AG08395 (cell line): Measurements from ENCODE around the gene DPH6.
"Not testable (repeated sequence)": the region's sequence is repeated elsewhere in the genome, so short reads cannot be mapped to it uniquely, and the experiment has no call there.

Source experiments
- DNase-seq: peaks from one replicate; pipeline ENCODE4 v3.0.0; 2012; ENCODE audit warnings: mixed read lengths, low spot score

The DPH6 gene

DNA sequence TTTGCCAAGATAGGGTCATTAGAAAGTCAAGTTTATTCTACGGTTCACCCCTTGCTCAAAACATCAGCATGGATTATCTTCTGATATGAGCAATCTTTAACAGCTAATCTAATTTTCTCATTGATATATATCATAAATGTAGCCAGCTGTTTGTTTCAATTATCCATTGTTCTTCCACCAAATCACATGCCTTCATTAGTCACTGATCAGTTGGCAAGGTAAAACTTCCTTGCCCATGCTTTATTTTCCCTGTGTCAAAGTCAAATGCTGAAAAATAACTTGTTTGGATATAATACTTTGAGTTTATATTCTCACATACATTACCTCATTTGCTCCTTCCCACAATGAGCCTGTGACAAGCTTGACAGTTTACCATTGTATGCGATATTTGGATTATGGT, 60.6 kb downstream of the DPH6 start:
- DNase-seq: no peak

DNA sequence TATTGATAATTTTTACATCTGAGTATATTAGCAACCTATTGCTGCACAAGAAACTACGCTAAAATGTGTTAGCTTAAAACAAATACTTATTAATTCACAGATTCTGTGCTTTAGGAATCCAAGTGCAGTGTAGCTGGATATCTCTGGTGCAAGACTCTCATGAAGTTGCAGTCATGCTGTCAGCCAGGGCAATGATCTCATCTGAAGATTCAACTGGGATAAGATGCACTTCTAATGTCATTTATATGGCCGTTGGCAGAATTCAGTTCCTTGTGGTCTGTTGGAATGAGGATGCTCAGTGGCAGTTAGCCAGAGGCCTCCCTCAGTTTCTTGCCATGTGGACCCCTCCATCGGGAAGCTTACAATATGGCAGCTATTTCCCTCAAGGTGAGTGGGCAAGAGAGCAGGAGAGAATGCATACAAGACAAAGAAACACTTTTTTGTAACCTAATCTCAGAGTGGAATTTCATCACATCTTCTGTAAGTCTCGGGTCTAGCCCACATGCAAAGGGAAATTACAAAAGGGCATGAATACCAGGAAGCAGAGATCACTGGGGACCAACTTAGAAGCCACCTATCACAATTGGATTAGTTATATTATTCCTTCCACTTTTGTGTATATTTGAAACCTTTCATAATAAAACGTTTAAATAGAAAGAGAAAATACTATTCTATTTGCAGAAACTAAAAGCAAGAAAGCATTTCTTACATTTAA, 61.6 kb downstream of the DPH6 start:
- DNase-seq: no peak

DNA sequence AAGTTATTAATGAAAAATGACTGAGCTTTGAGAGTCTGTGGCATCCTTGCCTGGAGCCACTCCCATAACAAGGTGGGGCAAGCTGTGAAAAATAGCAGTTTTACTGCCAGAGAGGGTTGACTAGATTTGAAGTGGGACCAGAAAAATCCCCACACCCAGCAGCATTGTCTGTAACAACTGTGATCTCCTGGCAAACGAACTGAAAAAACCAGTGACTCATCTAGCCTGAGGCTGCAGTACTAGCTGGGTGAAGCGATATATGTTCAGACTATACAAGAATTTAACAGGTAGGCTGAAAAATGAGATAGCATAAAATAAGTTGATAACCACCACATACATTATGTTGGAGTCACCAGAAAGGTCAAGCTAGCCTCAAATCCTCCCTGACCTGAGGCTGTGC, 64.0 kb downstream of the DPH6 start:
- peak; percentile 52 for DNase-seq

DNA sequence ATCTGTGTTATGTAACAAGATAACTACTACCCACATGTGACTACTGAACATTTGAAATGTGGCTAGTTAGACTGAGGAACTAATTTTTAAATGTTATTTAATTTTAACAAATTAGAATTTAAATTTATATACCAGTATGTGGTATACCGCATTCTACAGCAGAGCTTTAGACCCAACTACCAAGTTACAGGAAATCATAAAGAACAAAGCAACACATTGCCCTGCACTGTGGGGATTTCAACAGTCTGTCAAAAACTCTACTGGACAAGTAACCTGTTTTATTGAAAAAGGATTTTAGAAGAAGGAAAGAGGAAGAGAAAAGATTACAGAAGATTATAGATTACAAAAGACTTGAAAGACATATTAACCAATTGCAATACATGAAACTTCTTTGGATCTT, 64.9 kb downstream of the DPH6 start:
- no peak for DNase-seq

DNA sequence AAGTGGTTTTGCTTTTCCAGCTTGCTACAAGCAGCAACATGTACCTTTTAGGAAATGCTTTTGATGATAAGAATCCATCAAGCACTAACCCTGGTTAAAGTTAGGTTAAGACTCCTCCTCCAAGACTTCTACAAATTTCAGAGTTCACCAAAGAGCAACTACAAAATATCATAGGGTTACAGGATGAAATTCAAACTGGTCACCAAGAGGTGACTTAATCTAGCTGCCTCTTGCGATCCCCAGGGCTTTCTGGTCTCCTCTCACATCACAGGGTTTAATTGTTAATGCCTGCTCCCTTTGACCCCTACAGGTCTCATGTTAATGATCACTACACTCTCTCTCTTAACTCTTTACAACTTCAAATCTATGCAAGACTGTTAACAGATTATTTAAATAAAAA, 66.5 kb downstream of the DPH6 start:
- DNase-seq: no peak

DNA sequence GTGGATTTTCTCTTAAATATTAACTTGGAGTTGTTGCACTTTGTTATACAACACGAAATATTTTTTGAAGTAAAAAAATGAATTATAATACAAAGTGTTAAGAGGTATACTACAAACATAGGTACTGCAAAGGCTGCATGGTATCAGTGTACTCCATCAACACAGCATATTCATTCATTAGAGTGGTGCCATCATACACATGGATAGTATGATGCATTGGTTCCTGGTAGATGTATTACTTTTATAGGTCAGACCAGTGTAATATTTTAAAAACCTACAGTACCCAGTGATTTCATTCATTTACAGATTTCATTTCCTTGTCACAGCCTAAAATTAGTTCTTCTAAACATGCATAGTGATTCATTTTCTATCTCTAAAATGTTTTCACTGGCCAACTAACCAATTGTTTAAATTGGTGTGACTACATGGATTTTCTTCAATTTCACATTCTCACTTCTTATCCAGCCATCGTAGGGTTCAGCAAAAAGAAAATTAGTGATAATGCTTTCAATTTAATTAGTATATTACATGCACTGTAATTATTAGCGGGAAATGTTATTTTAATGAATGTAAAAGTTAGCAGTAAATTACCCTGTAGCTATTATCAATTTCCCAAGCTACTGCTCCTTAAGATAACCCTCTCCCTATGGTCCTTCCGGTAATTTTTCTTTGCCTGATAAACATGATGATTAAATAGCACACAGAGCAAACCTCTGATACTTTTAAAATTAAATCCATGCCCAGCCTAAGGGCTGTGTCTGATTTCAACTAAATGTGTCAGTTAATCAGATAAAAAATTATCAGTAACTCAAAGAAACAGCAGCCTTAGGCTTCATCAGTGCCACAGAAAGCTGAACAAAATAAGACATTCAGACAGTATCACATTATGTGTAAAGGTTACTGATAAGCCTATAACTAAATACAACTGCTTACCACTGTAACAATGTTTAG, 68.4 kb downstream of the DPH6 start:
- DNase-seq: no peak

DNA sequence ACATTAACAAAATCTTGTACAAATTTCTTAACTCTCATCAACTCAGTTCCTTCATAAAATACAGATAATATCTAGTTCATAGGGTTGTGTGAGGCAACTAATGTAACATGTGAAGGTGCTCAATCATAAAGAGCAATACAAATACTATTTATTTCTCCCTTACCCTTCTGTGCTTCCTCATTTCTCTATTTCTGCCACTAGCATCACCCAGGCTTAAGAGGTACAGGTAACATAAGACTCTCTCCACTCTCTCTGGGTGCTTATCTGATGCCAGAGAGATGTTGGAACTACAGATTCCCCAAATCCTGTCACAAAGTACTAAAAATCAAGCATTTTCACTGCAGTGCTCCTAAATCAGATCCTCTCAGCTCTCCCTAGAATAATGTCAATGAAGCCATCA, 74.9 kb downstream of the DPH6 start:
- no peak for DNase-seq

DNA sequence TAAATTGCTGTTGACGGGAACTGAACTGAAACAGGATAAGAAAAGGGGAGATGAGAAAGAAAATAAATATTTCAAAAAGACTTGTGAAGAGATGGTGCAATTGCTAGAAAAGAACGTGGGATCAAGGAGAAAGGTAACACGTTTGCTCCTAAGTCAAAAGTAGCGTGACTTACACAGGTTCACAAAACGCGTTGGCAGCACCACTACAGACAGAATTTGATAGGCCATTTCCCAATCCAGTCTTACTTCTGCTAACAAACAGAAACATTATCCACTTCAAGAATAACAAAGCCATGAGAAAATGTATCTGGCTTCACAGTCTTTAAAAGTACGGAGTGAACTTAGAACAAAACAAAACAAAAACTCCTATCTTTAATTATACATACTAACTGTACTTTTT, 75.5 kb downstream of the DPH6 start:
- DNase-seq: no peak

DNA sequence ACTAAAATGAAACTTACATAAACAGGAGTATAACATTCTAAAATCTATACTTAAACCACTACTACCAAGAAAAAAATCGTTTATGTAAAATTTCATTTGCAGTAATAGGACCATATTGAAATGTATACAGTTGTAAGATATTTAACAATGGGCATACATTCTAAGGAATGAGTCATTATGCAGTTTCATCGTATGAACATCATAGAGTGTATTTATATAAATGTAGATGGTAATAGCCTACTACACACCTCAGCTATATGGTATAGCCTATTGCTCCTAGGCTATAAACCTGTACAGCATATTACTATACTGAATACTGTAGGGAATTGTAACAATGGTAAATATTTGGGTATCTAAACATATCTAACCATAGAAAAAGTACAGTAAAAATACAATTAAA, 79.5 kb downstream of the DPH6 start:
- no peak for DNase-seq

DNA sequence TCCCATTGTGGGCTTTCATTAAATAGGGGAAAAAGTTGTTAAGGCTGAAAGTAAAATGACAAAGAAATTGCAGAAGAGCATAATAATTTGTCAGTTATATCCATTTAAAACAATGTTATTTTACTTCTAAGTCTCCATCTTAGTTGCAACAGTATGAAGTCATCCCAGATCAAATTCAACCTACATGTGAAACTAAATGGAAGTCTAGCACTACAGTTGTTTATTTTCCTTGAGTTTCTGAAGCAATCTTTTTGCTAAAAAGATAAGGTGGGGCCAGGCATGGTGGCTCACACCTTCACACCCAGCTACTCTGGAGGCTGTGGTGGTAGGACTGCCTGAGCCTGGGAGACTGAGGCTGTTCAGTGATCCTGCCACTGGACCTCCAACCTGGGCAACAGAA, 80.2 kb downstream of the DPH6 start:
- no peak for DNase-seq

DNA sequence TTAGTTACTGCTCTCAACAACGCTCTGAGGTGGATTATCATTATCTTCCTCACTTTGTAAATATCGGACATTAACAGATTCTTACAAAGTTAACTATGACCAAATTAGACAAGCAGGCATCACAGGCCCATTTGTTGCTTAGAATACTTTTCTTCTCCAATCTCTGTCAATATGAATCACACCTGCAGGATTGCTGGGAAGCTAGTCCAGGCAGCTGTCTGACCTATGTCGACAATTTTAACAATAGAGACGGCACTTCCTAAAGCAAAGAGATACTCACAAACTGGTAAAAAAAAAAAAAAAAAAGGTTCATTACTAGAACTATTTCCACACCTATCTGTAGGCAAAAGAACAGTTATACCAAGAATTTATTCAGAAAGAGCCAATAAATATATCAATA, 85.3 kb downstream of the DPH6 start:
- no peak for DNase-seq

DNA sequence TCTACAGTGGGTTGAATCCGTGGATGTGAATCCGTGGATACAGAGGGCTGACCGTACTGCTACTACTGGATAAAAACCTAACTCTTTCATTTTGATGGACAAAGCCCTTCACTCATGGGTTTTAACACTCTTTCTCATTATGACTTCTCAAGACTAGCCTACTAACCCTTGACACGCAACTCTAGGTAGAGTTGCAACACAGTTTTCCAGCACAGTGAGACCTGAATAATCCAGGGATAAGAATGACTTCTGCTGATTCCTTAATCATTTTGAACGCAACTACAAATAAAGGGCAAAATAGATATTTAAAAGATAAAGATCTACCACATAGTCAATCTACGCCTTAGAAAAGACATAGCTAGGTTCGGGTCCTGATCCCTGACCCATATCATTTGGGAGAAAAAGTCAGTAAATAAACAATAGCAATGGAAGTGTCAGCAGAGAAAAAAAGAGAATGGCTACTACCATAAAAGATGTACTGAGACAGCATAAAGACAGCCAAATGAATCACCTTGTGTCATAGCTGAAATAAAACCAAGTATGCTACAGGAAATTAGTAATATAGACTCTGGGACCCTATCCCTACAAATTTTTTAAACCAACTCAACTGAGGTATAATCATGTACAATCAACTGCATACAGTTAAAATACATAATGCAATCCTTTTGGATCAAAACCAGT, 87.6 kb downstream of the DPH6 start:
- no peak for DNase-seq

DNA sequence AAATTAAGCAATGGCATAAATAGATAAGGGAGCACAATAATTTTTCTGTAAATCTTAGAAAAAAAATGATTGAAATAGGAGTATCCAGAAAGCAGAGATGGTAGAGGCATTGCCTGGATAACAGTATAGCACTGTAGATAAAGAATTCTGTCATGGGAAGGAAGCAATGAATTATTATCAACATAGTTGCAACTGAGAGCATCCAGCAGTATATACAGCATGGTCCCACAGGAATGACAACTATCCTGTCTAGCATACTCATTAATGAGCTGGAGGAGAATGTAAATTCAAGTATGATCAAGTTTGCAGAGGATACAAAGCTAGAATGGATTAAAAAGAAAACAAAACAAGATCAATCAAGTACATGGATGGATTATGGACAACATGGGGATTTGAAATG, 90.8 kb downstream of the DPH6 start:
- DNase-seq: no peak

DNA sequence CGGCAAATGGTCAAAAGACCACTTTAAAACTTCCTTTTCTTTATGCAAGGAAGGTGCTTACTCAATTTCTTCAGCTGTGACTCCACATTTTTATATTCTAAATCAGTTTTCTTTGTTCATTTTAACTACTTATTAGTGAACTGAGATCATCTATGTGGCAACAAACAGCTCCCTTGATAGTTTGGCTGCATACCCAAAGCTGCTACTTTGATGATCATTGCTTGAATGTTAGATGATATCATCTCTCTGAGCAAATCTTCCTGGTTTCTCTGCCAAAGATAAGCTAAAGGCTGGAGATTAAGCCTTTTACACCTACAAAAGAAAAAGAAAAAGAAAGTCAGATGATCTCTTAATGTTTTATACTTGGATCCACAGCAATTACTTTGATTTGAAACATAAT, 95.5 kb downstream of the DPH6 start:
- DNase-seq: peak; percentile 55

DNA sequence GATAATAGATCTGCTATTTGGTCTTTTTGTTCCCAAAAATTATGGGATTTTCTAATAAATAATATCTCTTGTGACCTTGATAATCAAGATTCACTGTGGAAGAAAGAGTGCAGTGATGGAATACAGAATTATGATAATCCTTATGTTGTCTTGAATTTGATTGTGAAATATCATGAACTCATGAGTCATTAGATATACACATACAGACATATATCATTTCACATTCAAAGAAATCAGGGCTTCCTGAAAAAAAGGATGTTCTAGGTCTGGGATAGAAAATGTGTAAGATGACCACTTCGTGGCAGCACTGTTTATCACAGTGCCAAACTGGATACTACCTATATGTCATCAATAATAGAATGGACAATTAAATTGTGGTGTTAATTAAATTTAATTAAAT, 97.7 kb downstream of the DPH6 start:
- no peak for DNase-seq

DNA sequence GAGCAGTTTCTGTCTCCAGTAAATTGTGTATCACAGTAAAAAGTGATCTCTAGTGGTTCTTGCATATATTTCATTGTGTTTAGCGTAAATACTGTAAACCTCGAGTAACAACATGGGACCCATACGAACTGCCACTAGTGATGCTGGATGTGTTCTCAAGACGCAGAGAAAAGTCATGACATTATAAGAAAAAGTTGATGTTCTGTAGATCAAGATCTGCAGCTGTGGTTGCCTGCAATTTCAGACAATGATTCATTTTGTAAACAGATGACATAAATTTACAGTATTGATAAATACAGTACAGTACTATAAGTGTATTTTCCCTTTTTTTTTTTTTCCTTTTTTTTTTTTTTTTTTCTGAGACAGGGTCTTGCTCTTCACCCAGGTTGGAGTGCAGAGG, 100.1 kb downstream of the DPH6 start:
- DNase-seq: no peak

DNA sequence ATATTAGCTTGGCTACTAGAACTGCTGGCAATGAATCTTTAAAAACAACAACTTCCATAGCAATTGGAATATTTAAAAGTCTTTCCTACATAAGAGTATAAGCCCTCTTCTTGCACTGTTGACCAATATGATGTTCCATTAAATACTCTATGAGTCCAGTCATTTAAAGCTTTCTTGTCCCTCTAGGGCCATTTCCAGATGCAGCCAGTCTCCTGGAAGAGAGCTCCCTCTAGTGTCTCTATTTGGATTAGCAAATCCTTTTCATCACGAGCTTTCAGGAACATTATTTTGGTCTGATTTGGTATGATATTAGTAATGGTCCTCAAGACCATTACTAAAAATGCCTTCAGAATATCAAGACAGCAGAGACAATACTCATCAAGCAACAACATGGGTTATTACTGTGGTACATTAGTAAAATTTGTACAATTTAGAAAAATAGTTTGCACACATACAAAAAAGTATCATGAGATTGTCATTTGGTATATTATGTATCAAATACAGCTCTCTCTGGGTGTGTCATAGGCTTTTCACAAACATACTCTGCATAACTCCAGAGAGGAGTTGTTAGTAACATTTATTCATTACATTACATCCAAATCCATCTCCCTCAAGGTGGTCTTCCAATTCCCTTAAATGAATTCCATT, 101.3 kb downstream of the DPH6 start:
- DNase-seq: peak; percentile 46

DNA sequence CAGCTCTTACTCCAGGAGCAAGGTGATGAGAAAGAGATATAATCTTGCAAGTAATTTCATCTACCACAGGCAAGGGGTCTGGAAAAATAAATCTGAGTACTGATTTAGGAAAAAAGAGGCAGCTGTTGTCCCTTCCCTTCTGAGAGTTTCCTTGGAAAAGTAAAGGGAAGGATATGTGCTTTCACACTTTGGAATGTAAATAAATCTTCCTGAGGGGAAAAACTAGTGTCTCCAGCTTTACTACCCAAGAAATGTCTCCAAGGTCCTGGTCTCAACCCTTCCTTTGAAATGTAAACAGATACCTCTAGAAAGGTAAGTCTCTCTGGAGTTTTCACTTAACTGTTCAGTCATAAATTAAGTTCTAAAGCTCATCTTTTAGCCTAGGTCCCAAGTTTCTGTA, 102.6 kb downstream of the DPH6 start:
- no peak for DNase-seq

DNA sequence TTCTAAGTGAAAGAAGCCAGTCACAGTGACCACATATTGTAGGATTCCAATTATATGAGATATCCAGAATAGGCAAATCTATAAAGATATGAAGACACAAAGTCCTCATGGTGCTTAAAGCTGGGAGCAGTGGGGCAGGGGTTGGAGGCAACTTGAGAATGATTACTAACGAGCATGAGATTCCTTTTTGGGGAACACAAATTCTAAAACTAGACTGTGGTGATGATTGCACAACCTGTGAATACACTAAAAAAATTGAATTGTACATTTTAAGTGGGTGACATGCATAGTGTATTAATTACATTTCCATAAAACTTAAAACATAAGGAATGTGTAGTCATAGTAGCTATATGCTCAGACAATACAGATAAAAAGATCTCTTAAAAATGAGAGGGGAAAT, 103.2 kb downstream of the DPH6 start:
- no peak for DNase-seq

DNA sequence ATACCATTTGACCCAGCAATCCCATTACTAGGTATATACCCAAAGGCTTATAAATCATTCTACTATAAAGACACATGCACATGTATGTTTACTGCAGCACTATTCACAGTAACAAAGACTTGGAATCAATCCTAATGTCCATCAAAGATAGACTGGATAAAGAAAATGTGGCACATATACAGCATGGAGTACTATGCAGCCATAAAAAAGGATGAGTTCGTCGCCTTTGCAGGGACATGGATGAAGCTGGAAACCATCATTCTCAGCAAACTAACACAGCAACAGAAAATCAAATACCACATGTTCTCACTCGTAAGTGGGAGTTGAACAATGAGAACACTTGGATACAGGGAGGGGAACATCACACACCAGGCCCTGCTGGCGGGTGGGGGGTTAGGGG, 104.7 kb downstream of the DPH6 start:
- not testable (repeated sequence) for DNase-seq

DNA sequence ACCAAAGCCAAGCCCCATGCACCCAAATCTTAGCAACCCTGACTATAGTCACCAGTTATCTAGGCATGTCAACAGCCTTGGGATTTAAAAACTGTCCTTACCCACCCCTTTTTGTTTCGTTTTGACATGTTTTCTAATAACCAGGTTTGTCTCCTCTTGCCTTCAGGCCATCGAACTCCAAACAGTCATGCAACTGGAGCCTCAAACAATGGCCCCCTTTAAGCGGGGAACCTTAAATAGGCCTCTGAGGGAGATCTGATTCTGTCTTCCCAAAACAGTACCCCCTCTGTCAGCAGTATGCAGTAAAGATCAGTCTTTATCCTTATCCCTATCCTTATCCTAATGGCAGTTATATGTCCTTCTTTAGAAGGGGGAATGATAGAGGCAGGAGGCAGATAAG, 105.7 kb downstream of the DPH6 start:
- DNase-seq: no peak

DNA sequence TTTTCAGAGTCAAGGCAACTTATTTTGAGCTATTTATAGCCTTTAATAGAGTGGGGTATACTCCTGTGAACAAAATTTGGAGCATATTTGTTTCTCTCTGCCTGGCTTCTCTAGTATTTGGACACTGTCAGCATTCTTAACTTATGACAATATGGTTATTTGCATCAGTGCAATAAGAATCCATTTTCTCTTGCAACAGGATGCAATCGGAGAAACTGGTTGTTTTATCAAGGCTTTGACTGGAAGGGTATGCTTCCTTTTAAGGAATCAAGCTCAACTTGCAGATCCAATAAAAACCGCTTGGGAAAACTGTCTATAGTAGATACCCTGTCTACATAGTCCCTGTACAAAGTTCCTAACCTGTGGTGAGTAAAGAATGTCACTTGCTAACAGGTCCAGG, 106.7 kb downstream of the DPH6 start:
- no peak for DNase-seq
